Neural cell (in vitro differentiated cells): ENCODE measurements around the gene CPT1A.

ENCODE experiments used
- CTCF ChIP-seq: fragments of 450-650 bp; IDR thresholded peaks from 2 replicates; pipeline ENCODE4 v1.5.1; 2014; ENCODE audit warnings: antibody characterized with exemption, mild to moderate bottlenecking, moderate library complexity; ENCODE audit not compliant: poor library complexity, severe bottlenecking
- EP300 ChIP-seq: fragments of 450-650 bp; conservative IDR thresholded peaks from 2 replicates; pipeline ENCODE4 v1.6.1; 2014; ENCODE audit warnings: antibody characterized with exemption, mild to moderate bottlenecking, moderate library complexity; ENCODE audit not compliant: poor library complexity, severe bottlenecking
- POLR2AphosphoS5 ChIP-seq: IDR thresholded peaks from 2 replicates; pipeline ENCODE4 v1.6.1; 2012
- RAD21 ChIP-seq: fragments of 450-650 bp; conservative IDR thresholded peaks from 2 replicates; pipeline ENCODE4 v1.6.1; 2014; ENCODE audit warnings: antibody characterized with exemption, mild to moderate bottlenecking, moderate library complexity
- REST ChIP-seq: IDR thresholded peaks from 2 replicates; pipeline ENCODE4 v1.6.1; 2012; ENCODE audit warnings: borderline replicate concordance
- TAF1 ChIP-seq: IDR thresholded peaks from 2 replicates; pipeline ENCODE4 v1.6.1; 2012; ENCODE audit warnings: low read depth

- TF ChIP-seq RAD21 (no peak), CTCF (no peak), EP300 (no peak), REST (no peak), TAF1 (no peak), POLR2AphosphoS5 (no peak)
Measured at GRCh38 chr11:68809506-68809905, 32.2 kb downstream of the CPT1A start.
